OCI-LY7 (cell line): Measurements from ENCODE around the gene MEF2C. TPM values are rescaled to one million over a fixed set of nuclear protein-coding genes. Genes with fewer than 3 reads are reported as not detected.
A peak's percentile ranks its signal among the peaks of the same experiment; 100 is the strongest.

Source experiments
- BruUV-seq: library from RNA; stranded (reverse); fragments of 400-500 nt; replicated peaks from 2 replicates; lab custom pipeline; 2021; lab: Mats Ljungman, UMichigan
- CTCF ChIA-PET: fragments of 300-600 bp; sonication (Branson Sonifier 250); formaldehyde crosslinking; loops from one replicate; lab custom pipeline; 2022; ENCODE audit warnings: antibody characterized with exemption; ENCODE audit not compliant: unreplicated experiment; lab: Charles Lee
- POLR2A ChIA-PET: fragments of 300-600 bp; sonication (Branson Sonifier 250); formaldehyde crosslinking; loops from one replicate; lab custom pipeline; 2022; ENCODE audit warnings: antibody characterized with exemption; lab: Charles Lee
- DNase-seq: peaks from one replicate; pipeline ENCODE4 v3.0.0-alpha.2; 2015; ENCODE audit warnings: low spot score
- H2AFZ ChIP-seq: fragments of 200-600 bp; sonication (generic), shearing (Covaris generic); 2 replicates; pipeline ENCODE4 v1.6.1; 2014; ENCODE audit warnings: mild to moderate bottlenecking, antibody characterized with exemption, low read length, moderate library complexity
- H3K27ac ChIP-seq: fragments of 200-600 bp; sonication (generic); 2 replicates; pipeline ENCODE4 v1.5.1; 2014; ENCODE audit warnings: mixed run types, low read depth, mild to moderate bottlenecking, moderate library complexity, low read length, inconsistent platforms; ENCODE audit not compliant: poor library complexity, severe bottlenecking
- H3K36me3 ChIP-seq: fragments of 200-600 bp; sonication (generic); 2 replicates; pipeline ENCODE4 v1.6.1; 2014; ENCODE audit warnings: mild to moderate bottlenecking, antibody characterized with exemption, low read length, moderate library complexity, mixed read lengths; ENCODE audit not compliant: insufficient read depth
- H3K4me1 ChIP-seq: fragments of 200-600 bp; sonication (generic); 2 replicates; pipeline ENCODE4 v1.5.1; 2014; ENCODE audit warnings: mild to moderate bottlenecking, low read length; ENCODE audit not compliant: insufficient read depth, poor library complexity, severe bottlenecking
- H3K4me2 ChIP-seq: fragments of 200-600 bp; sonication (generic); 2 replicates; pipeline ENCODE4 v1.6.1; 2014; ENCODE audit warnings: mild to moderate bottlenecking, low read length
- H3K4me3 ChIP-seq: fragments of 200-600 bp; sonication (generic); 2 replicates; pipeline ENCODE4 v1.5.1; 2014; ENCODE audit warnings: mild to moderate bottlenecking, low read depth, low read length; ENCODE audit not compliant: poor library complexity, severe bottlenecking
- H3K79me2 ChIP-seq: fragments of 200-600 bp; sonication (generic); 2 replicates; pipeline ENCODE4 v1.6.1; 2016; ENCODE audit warnings: low read depth, mild to moderate bottlenecking, low read length, moderate library complexity, mixed read lengths; ENCODE audit not compliant: insufficient read depth
- H3K9me2 ChIP-seq: fragments of 200-600 bp; sonication (generic); 2 replicates; pipeline ENCODE4 v1.6.1; 2016; ENCODE audit warnings: mild to moderate bottlenecking, low read length, mixed read lengths; ENCODE audit not compliant: insufficient read depth
- H3K9me3 ChIP-seq: fragments of 200-600 bp; sonication (generic); 2 replicates; pipeline ENCODE4 v1.6.1; 2014; ENCODE audit warnings: mild to moderate bottlenecking, mixed run types, low read length, mixed read lengths
- H4K20me1 ChIP-seq: fragments of 200-600 bp; sonication (generic); 2 replicates; pipeline ENCODE4 v1.6.1; 2014; ENCODE audit warnings: mild to moderate bottlenecking, antibody characterized with exemption, low read length, moderate library complexity, mixed read lengths; ENCODE audit not compliant: insufficient read depth
- CTCF ChIP-seq: fragments of 200-600 bp; sonication (generic); conservative IDR thresholded peaks from 2 replicates; pipeline ENCODE4 v1.5.1; 2014; ENCODE audit warnings: mild to moderate bottlenecking, antibody characterized with exemption, low read length, moderate library complexity, mixed read lengths
- EZH2phosphoT487 ChIP-seq: fragments of 200-600 bp; sonication (generic); IDR thresholded peaks from 2 replicates; pipeline ENCODE4 v1.6.1; 2018; ENCODE audit warnings: low read depth, borderline replicate concordance, mild to moderate bottlenecking, mixed run types, antibody characterized with exemption, low read length, moderate library complexity, mixed read lengths
- intact Hi-C: fragments of 100-400 bp; cut with micrococcal nuclease; formaldehyde crosslinking; loops from one replicate; pipeline ENCODE4 v1.10.0; 2022; ENCODE audit not compliant: unreplicated experiment
- small RNA-seq: library from RNA; depleted of rRNA; stranded (forward); fragments of <200 nt; gene quantifications from one replicate; pipeline ENCODE3, GENCODE V24; 2014
- total RNA-seq, 2 experiments: library from RNA; depleted of rRNA in 1 of 2; stranded (reverse); fragments of >200 nt in 1 of 2; shearing (Covaris generic) in 1 of 2; gene quantifications; 2 replicates each; pipeline ENCODE4 v1.2.3, GENCODE V29; 2014 to 2022

MEF2C gene
- total RNA-seq, 2 experiments from 2014 or later: 5.5 to 57.6 TPM

- Histone ChIP-seq H3K4me1 (peaks cover 28% of the 10 kb centered on the region), H3K4me3 (peak overlapping the region; percentile 67), H3K79me2 (no peaks in the 10 kb centered on the region), H3K27ac (no peak overlapping the region), H3K36me3 (no peaks in the 10 kb centered on the region), H3K9me2 (no peaks in the 10 kb centered on the region), H3K4me2 (peak overlapping the region; percentile 81), H3K9me3 (no peaks in the 10 kb centered on the region), H4K20me1 (peaks cover 4% of the 10 kb centered on the region; the same call in 1 of the 2 replicates), H2AFZ (peak overlapping the region; percentile 66; the same call in 1 of the 2 replicates)
- intact Hi-C loops: no loop called here
- TF ChIP-seq CTCF (no peak), EZH2phosphoT487 (no peak)
- DNase-seq: no peak
- BruUV-seq: no TSS peak
- ChIA-PET POLR2A (interaction anchor here (0.6 to 2.4 kb wide), 5 partner anchors 8 to 161 kb away, joined by 3 to 16 read pairs (median 6); no protein-coding TSS in a partner anchor), CTCF (no interaction called here)
Observed at GRCh38 chr5:88667496-88668201, 215.3 kb downstream of the MEF2C start.

Small RNA genes within 50 kb of the gene (small RNA-seq; reads per million reads assigned to genes)
- not detected for gene AC008525.2
